Testis (tissue), 5 donors: ENCODE results near the gene E2F6. TPM values are rescaled to one million over a fixed set of nuclear protein-coding genes. Genes with fewer than 3 reads are reported as not detected.

Experiments
- DNase-seq: peaks from one replicate; pipeline ENCODE4 v3.0.0-alpha.2; 2019
- H3K27ac ChIP-seq, 2 donors: fragments of 200-600 bp; sonication (generic); one replicate each; pipeline ENCODE4 v1.5.1; 2019
- H3K27me3 ChIP-seq: fragments of 200-600 bp; sonication (generic); one replicate; pipeline ENCODE4 v1.5.1; 2019
- H3K36me3 ChIP-seq: fragments of 200-600 bp; sonication (generic); one replicate; pipeline ENCODE4 v1.5.1; 2017; ENCODE audit warnings: low read depth; ENCODE audit errors: missing control alignments
- H3K4me1 ChIP-seq: fragments of 200-600 bp; sonication (generic); one replicate; pipeline ENCODE4 v1.5.1; 2019
- H3K4me3 ChIP-seq, 2 donors: fragments of 200-600 bp; sonication (generic); one replicate each; pipeline ENCODE4 v1.5.1; 2017 to 2019
- H3K9me3 ChIP-seq: fragments of 200-600 bp; sonication (generic); one replicate; pipeline ENCODE4 v1.5.1; 2017
- POLR2A ChIP-seq: fragments of 450-650 bp; IDR thresholded peaks from one replicate; pipeline ENCODE4 v1.6.1; 2017; ENCODE audit warnings: antibody characterized with exemption, mild to moderate bottlenecking, moderate library complexity
- WGBS, 2 donors: methylation state at CpG; one replicate each; pipeline ENCODE4 v1.1.5; 2018; 5-methylcytosine and 5-hydroxymethylcytosine counted together
- intact Hi-C: fragments of 100-400 bp; cut with DNase I; formaldehyde crosslinking; loops from one replicate; pipeline ENCODE4 v1.15.1; 2023; ENCODE audit warnings: low total_unique reads
- long read RNA-seq, 2 donors: transcript quantifications; one replicate each; lab custom pipeline, GENCODE V29; 2026
- polyA plus RNA-seq: library from polyadenylated mRNA; stranded (reverse); fragments of 350-450 nt; fragmentation: Illumina TruSeq; extraction: RNeasy Lipid Tissue Mini Kit (QIAGEN cat#74804); gene quantifications from one replicate; pipeline ENCODE4 v1.2.3, GENCODE V29; 2014; ENCODE audit warnings: low read depth, low replicate concordance; ENCODE audit not compliant: insufficient read depth
- total RNA-seq, 2 donors: library from RNA; depleted of rRNA; stranded (reverse); fragments of >200 nt; gene quantifications; one replicate each; pipeline ENCODE4 v1.2.3, GENCODE V29; 2016
- TF ChIP-seq, protein P1 (sequence below), 3 experiments: fragments of 450-650 bp in 2 of 3; fragments of 200-600 bp in 1 of 3; sonication (generic) in 1 of 3; IDR thresholded peaks; one replicate each; pipeline ENCODE4 v1.5.1; 2016 to 2019; ENCODE audit warnings: antibody characterized with exemption in 3 of 3, mild to moderate bottlenecking in 2 of 3, moderate library complexity in 1 of 3

The E2F6 gene, protein sequence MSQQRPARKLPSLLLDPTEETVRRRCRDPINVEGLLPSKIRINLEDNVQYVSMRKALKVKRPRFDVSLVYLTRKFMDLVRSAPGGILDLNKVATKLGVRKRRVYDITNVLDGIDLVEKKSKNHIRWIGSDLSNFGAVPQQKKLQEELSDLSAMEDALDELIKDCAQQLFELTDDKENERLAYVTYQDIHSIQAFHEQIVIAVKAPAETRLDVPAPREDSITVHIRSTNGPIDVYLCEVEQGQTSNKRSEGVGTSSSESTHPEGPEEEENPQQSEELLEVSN
- total RNA-seq (10 to 100 TPM; 15.7 to 24.3 TPM), polyA plus RNA-seq (20.2 TPM)
- long read RNA-seq, donor 1, partial matches to known transcripts, result 0 of 13 reads
- long read RNA-seq, donor 1, other reads (novel, unspliced or antisense), result 5 of 13 reads
- long read RNA-seq, donor 2, transcript E2F6-202 (7 exons, 3,218 nt), result major isoform, 10 of 16 reads
- long read RNA-seq, donor 2, partial matches to known transcripts, result 0 of 16 reads
- long read RNA-seq, donor 2, other reads (novel, unspliced or antisense), result 0 of 16 reads

DNA sequence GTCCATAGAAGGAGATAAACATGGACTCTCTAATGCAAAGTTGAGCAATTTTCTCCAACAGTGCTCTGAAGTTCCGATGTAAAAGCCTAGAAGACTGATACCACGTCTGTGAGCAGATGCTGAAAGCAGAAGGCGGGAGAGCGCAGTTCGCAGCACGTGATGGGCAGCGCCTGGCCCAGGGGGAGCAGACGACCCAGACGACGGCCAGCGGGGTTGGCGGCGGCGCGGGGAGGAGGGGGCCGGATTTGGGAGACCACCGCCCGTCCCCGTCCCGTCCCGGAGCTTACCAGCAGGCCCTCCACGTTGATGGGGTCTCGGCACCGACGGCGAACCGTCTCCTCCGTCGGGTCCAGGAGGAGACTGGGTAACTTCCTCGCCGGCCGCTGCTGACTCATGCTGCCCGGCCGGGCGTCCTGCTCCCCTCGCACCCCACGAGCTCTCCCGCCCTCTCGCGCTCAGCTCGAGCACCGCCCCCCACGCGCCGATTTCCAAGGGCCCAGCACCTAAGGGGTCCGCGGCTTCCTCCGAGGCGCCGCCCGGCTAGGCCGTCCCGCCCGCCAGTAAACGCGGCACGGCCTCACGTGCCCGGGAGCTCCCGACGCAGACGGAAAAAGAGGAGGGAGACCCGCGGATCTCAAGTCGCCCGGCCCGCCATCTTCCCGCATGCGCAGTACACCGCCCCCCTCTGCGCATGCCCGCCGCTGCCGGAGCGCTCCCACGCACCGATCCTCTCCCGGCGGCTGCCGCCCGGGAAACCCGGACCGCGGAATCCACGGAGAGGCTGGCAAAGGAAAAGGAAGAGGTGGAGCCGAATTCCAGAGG, at the start of gene E2F6:
Gene E2F6, minus strand, starts transcription at position 677 of the 822 bp plus-strand sequence. Its CDS starts 282 bp downstream, at position 395.
- intact Hi-C loops, result no loop called here
- 1% methylated on average over 39 to 43 of the region's 86 CpGs for WGBS, 2 donors
- peaks cover 19% of the 10 kb centered on the region for H3K4me1 ChIP-seq
- peak within 1 kb of the TSS; percentile 59 to 82 for H3K4me3 ChIP-seq
- H3K9me3 ChIP-seq, result no peaks in the 10 kb centered on the region
- H3K36me3 ChIP-seq, result no peaks in the 10 kb centered on the region
- H3K27me3 ChIP-seq, result no peaks in the 10 kb centered on the region
- no peak for TF ChIP-seq POLR2A
- TF ChIP-seq, protein P1, sequence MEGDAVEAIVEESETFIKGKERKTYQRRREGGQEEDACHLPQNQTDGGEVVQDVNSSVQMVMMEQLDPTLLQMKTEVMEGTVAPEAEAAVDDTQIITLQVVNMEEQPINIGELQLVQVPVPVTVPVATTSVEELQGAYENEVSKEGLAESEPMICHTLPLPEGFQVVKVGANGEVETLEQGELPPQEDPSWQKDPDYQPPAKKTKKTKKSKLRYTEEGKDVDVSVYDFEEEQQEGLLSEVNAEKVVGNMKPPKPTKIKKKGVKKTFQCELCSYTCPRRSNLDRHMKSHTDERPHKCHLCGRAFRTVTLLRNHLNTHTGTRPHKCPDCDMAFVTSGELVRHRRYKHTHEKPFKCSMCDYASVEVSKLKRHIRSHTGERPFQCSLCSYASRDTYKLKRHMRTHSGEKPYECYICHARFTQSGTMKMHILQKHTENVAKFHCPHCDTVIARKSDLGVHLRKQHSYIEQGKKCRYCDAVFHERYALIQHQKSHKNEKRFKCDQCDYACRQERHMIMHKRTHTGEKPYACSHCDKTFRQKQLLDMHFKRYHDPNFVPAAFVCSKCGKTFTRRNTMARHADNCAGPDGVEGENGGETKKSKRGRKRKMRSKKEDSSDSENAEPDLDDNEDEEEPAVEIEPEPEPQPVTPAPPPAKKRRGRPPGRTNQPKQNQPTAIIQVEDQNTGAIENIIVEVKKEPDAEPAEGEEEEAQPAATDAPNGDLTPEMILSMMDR (IDR thresholded peaks at IDR 0.05), result peak in 2 of 3 experiments; percentile 33 to 43
- DNase-seq, result peak; percentile 93
- H3K27ac ChIP-seq, result peak within 1 kb of the TSS; percentile 83 to 87

DNA sequence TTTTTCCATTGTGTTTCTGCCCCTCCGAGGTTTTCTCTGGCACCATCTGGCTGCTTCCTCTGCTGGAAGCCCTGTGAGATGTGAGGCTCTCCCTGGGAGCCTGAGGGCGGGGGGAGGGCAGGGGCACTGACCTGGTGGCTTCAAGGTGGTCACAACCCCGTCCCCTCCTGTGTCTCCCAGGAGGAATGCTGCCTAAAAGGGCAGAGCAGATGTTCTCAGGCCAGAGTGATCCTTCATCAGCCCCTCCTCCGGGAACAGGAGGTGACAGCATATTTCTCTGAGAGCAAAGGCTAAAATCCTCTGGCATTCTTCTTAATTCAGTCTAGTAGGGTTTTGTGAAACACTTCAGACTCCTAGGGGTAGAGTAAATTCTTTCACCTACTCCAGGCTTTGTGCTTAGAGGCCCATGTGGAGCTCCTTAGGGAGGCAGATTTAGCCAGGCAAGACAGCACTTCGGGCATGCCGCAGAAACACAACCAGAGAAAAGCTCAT, 49.6 kb upstream of the E2F6 start:
- Histone ChIP-seq H3K9me3 (no peaks in the 10 kb centered on the region), H3K4me3 (no peak overlapping the region), H3K27ac (peak overlapping the region; percentile 28 to 79), H3K4me1 (peaks cover 7% of the 10 kb centered on the region), H3K27me3 (no peaks in the 10 kb centered on the region), H3K36me3 (no peaks in the 10 kb centered on the region)
- intact Hi-C loops, result no loop called here
- no peak for DNase-seq
- TF ChIP-seq POLR2A, result no peak
- TF ChIP-seq, protein P1 (IDR thresholded peaks at IDR 0.05), result no peak
- WGBS, 2 donors, result 45 to 51% methylated on average over 5 to 6 of the region's 6 CpGs

DNA sequence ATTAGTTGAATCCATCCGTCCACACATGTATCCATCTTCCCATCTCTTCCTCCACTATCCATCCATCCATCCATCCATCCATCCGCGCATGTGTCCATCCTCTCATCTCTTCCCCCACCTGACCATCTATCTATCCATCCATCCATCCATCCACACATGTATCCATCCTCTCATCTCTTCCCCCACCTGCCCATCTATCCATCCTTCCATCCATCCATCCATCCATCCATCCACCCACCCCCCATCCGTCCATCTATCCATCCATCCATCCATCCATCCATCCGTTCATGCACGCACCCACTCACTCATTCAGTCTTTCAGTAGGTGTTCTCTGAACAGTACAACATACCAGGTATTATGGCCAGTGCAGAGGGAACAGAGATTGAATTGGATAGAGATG, 48.9 kb upstream of the E2F6 start:
- Histone ChIP-seq H3K27ac (peak overlapping the region; percentile 28 to 79), H3K36me3 (no peaks in the 10 kb centered on the region), H3K27me3 (no peaks in the 10 kb centered on the region), H3K4me1 (peaks cover 7% of the 10 kb centered on the region), H3K9me3 (no peaks in the 10 kb centered on the region), H3K4me3 (no peak overlapping the region)
- TF ChIP-seq, protein P1 (IDR thresholded peaks at IDR 0.05), result no peak
- TF ChIP-seq POLR2A, result no peak
- no peak for DNase-seq
- 79 to 86% methylated on average over 6 of the region's 6 CpGs for WGBS, 2 donors
- intact Hi-C loops, result no loop called here

DNA sequence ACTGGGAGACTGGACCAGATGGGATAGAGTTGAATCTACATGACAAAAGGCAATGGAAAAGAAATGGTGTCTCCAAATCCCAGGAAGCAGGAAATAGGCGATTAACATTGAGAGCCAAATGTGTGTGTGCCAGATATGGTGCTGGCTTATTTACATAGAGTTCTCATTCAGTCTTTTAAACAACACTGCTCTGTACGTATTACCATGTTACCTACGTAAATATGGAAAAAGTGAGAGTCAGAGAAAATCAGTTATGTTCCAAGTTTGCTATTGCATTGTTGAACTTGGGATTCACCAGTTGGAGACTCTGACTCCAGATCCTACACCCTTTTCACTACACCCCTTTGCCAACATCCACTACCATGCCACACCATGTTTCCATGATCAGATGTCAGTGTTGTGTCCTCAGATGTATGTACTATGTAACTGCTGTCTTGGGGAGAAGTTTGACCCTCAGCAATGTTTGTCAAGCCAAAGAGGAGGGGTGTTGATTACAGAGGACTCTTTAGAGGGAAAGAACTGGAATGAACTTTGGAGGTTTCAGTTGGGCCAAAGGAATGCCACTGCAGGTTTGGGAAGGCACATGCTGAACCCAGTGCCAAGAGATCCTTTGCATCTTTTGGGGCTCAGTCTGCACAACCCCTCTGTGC, 48.2 kb upstream of the E2F6 start:
- no peak for TF ChIP-seq POLR2A
- TF ChIP-seq, protein P1 (IDR thresholded peaks at IDR 0.05), result no peak
- no peaks in the 10 kb centered on the region for H3K27me3 ChIP-seq
- H3K9me3 ChIP-seq, result no peaks in the 10 kb centered on the region
- DNase-seq, result no peak
- intact Hi-C loops, result no loop called here
- no peaks in the 10 kb centered on the region for H3K36me3 ChIP-seq
- 86 to 91% methylated on average over 3 of the region's 3 CpGs for WGBS, 2 donors
- peaks cover 7% of the 10 kb centered on the region for H3K4me1 ChIP-seq
- H3K4me3 ChIP-seq, result no peak overlapping the region
- no peak overlapping the region for H3K27ac ChIP-seq
